GM23338 (cell line): ENCODE results near the gene CACNA1C. TPM values are rescaled to one million over a fixed set of nuclear protein-coding genes. Genes with fewer than 3 reads are reported as not detected.

ENCODE experiments used
- CREB1 ChIP-seq: fragments of 250-450 bp; sonication (Bioruptor Pico); IDR thresholded peaks from 2 replicates; pipeline ENCODE4 v1.5.0; 2020; ENCODE audit warnings: low read depth, mild to moderate bottlenecking, moderate library complexity
- EZH2 ChIP-seq: fragments of 200-600 bp; sonication (generic); IDR thresholded peaks from one replicate; pipeline ENCODE4 v1.8.0; 2017; ENCODE audit warnings: antibody characterized with exemption, mild to moderate bottlenecking, low read depth; ENCODE audit not compliant: unreplicated experiment
- EZH2phosphoT487 ChIP-seq: fragments of 200-600 bp; sonication (generic); IDR thresholded peaks from one replicate; pipeline ENCODE4 v1.8.1; 2018; ENCODE audit warnings: antibody characterized with exemption; ENCODE audit not compliant: unreplicated experiment
- NANOG ChIP-seq: IDR thresholded peaks from 2 replicates; pipeline ENCODE4 v1.6.1; 2016; ENCODE audit warnings: antibody characterized with exemption, borderline replicate concordance
- STAT1 ChIP-seq: IDR thresholded peaks from one replicate; pipeline ENCODE4 v1.6.1; 2016; ENCODE audit warnings: antibody characterized with exemption; ENCODE audit not compliant: unreplicated experiment
- ZNF114 ChIP-seq: fragments of 250-450 bp; sonication (Bioruptor Pico); IDR thresholded peaks from 2 replicates; pipeline ENCODE4 v1.5.0; 2020; ENCODE audit warnings: mild to moderate bottlenecking, moderate library complexity
- ZNF331 ChIP-seq: fragments of 250-450 bp; sonication (Bioruptor Pico); IDR thresholded peaks from 2 replicates; pipeline ENCODE4 v1.5.0; 2020; ENCODE audit warnings: low read depth, mild to moderate bottlenecking, moderate library complexity
- polyA plus RNA-seq: library from polyadenylated mRNA; unstranded; fragments of >200 nt; fragmentation: Nextera tagmentation; extraction: Ambion mirVana; gene quantifications from 2 replicates; pipeline ENCODE4 v1.2.1, GENCODE V29; 2016
- total RNA-seq: library from RNA; depleted of rRNA; stranded (reverse); fragments of >200 nt; shearing (Covaris generic); gene quantifications from 2 replicates; pipeline ENCODE4 v1.2.3, GENCODE V29; 2014
- TF ChIP-seq, protein P1 (sequence below): fragments of 250-450 bp; sonication (Bioruptor Pico); IDR thresholded peaks from 2 replicates; pipeline ENCODE4 v1.5.0; 2020; ENCODE audit warnings: mild to moderate bottlenecking, moderate library complexity
- TF ChIP-seq, protein P2 (sequence below): IDR thresholded peaks from one replicate; pipeline ENCODE4 v1.6.1; 2018; ENCODE audit warnings: antibody characterized with exemption; ENCODE audit not compliant: unreplicated experiment

CACNA1C gene
- total and polyA plus RNA-seq, 2 experiments from 2014 or later, result 0.78 to 2.1 TPM

DNA sequence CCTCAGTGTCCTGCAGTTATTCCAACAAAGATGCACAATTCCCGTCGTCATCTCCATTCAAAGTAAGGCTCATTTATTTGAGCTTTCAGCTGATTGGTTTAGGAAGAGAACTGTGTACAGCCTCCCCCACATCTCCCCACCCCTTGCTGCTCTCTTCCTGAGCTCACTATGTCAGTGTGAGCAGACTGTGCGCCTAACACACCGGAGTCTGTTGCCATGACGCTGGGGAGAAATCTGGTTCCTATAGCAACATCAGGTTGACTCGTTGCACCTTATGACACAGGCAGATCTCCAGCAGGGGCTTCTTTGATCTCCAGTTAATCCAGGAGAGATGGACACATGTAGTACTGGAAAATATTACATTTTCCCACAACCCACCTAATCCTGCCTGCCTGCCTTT is 319.4 kb downstream of the CACNA1C start (continued):
- TF ChIP-seq, protein P1, sequence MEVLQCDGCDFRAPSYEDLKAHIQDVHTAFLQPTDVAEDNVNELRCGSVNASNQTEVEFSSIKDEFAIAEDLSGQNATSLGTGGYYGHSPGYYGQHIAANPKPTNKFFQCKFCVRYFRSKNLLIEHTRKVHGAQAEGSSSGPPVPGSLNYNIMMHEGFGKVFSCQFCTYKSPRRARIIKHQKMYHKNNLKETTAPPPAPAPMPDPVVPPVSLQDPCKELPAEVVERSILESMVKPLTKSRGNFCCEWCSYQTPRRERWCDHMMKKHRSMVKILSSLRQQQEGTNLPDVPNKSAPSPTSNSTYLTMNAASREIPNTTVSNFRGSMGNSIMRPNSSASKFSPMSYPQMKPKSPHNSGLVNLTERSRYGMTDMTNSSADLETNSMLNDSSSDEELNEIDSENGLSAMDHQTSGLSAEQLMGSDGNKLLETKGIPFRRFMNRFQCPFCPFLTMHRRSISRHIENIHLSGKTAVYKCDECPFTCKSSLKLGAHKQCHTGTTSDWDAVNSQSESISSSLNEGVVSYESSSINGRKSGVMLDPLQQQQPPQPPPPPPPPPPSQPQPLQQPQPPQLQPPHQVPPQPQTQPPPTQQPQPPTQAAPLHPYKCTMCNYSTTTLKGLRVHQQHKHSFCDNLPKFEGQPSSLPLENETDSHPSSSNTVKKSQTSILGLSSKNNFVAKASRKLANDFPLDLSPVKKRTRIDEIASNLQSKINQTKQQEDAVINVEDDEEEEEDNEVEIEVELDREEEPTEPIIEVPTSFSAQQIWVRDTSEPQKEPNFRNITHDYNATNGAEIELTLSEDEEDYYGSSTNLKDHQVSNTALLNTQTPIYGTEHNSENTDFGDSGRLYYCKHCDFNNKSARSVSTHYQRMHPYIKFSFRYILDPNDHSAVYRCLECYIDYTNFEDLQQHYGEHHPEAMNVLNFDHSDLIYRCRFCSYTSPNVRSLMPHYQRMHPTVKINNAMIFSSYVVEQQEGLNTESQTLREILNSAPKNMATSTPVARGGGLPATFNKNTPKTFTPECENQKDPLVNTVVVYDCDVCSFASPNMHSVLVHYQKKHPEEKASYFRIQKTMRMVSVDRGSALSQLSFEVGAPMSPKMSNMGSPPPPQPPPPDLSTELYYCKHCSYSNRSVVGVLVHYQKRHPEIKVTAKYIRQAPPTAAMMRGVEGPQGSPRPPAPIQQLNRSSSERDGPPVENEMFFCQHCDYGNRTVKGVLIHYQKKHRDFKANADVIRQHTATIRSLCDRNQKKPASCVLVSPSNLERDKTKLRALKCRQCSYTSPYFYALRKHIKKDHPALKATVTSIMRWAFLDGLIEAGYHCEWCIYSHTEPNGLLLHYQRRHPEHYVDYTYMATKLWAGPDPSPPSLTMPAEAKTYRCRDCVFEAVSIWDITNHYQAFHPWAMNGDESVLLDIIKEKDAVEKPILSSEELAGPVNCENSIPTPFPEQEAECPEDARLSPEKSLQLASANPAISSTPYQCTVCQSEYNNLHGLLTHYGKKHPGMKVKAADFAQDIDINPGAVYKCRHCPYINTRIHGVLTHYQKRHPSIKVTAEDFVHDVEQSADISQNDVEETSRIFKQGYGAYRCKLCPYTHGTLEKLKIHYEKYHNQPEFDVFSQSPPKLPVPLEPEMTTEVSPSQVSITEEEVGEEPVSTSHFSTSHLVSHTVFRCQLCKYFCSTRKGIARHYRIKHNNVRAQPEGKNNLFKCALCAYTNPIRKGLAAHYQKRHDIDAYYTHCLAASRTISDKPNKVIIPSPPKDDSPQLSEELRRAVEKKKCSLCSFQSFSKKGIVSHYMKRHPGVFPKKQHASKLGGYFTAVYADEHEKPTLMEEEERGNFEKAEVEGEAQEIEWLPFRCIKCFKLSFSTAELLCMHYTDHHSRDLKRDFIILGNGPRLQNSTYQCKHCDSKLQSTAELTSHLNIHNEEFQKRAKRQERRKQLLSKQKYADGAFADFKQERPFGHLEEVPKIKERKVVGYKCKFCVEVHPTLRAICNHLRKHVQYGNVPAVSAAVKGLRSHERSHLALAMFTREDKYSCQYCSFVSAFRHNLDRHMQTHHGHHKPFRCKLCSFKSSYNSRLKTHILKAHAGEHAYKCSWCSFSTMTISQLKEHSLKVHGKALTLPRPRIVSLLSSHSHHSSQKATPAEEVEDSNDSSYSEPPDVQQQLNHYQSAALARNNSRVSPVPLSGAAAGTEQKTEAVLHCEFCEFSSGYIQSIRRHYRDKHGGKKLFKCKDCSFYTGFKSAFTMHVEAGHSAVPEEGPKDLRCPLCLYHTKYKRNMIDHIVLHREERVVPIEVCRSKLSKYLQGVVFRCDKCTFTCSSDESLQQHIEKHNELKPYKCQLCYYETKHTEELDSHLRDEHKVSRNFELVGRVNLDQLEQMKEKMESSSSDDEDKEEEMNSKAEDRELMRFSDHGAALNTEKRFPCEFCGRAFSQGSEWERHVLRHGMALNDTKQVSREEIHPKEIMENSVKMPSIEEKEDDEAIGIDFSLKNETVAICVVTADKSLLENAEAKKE (CRISPR knock-in tag), result no peak
- TF ChIP-seq CREB1 (no peak), STAT1 (no peak), EZH2 (no peak), ZNF114 (CRISPR knock-in tag) (no peak), NANOG (no peak), ZNF331 (CRISPR knock-in tag) (no peak), EZH2phosphoT487 (no peak)
- TF ChIP-seq, protein P2, sequence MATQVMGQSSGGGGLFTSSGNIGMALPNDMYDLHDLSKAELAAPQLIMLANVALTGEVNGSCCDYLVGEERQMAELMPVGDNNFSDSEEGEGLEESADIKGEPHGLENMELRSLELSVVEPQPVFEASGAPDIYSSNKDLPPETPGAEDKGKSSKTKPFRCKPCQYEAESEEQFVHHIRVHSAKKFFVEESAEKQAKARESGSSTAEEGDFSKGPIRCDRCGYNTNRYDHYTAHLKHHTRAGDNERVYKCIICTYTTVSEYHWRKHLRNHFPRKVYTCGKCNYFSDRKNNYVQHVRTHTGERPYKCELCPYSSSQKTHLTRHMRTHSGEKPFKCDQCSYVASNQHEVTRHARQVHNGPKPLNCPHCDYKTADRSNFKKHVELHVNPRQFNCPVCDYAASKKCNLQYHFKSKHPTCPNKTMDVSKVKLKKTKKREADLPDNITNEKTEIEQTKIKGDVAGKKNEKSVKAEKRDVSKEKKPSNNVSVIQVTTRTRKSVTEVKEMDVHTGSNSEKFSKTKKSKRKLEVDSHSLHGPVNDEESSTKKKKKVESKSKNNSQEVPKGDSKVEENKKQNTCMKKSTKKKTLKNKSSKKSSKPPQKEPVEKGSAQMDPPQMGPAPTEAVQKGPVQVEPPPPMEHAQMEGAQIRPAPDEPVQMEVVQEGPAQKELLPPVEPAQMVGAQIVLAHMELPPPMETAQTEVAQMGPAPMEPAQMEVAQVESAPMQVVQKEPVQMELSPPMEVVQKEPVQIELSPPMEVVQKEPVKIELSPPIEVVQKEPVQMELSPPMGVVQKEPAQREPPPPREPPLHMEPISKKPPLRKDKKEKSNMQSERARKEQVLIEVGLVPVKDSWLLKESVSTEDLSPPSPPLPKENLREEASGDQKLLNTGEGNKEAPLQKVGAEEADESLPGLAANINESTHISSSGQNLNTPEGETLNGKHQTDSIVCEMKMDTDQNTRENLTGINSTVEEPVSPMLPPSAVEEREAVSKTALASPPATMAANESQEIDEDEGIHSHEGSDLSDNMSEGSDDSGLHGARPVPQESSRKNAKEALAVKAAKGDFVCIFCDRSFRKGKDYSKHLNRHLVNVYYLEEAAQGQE, result no peak
